Trophoblast cell (in vitro differentiated cells and primary cell): Measurements from ENCODE around the gene DMBT1.

Experiments
- DNase-seq, 2 donors: peaks; one replicate each; pipeline ENCODE4 v3.0.0-alpha.2; 2016
- H2AFZ ChIP-seq: 2 replicates; pipeline ENCODE4 v1.6.1; 2013; ENCODE audit warnings: low read length, moderate library complexity, mild to moderate bottlenecking; ENCODE audit not compliant: insufficient read depth, poor library complexity
- H2AK5ac ChIP-seq: 2 replicates; pipeline ENCODE4 v1.6.1; 2013; ENCODE audit warnings: mild to moderate bottlenecking, low read length
- H2BK120ac ChIP-seq: 2 replicates; pipeline ENCODE4 v1.6.1; 2013; ENCODE audit warnings: low read length, mild to moderate bottlenecking, moderate library complexity; ENCODE audit not compliant: insufficient read depth, poor library complexity
- H2BK12ac ChIP-seq: 2 replicates; pipeline ENCODE4 v1.6.1; 2013; ENCODE audit warnings: mild to moderate bottlenecking, low read length, moderate library complexity
- H2BK5ac ChIP-seq: 2 replicates; pipeline ENCODE4 v1.6.1; 2013; ENCODE audit warnings: low read length, low read depth, moderate library complexity, mild to moderate bottlenecking; ENCODE audit not compliant: poor library complexity
- H3K14ac ChIP-seq: 2 replicates; pipeline ENCODE4 v1.6.1; 2013; ENCODE audit warnings: mild to moderate bottlenecking, low read length
- H3K18ac ChIP-seq: 2 replicates; pipeline ENCODE4 v1.6.1; 2013; ENCODE audit warnings: mild to moderate bottlenecking, low read length
- H3K23ac ChIP-seq: 2 replicates; pipeline ENCODE4 v1.6.1; 2013; ENCODE audit warnings: low read length
- H3K27ac ChIP-seq: 2 replicates; pipeline ENCODE4 v1.5.1; 2013; ENCODE audit warnings: low read depth, mild to moderate bottlenecking, inconsistent platforms, low read length, moderate library complexity
- H3K27me3 ChIP-seq: 2 replicates; pipeline ENCODE4 v1.6.1; 2013; ENCODE audit warnings: inconsistent platforms, mild to moderate bottlenecking, low read length, moderate library complexity; ENCODE audit not compliant: insufficient read depth
- H3K36me3 ChIP-seq, 2 experiments: 1 replicate in 1 of 2; 2 replicates in 1 of 2; pipeline ENCODE4 v1.6.1; 2013; ENCODE audit warnings: low read length in 2 of 2, mild to moderate bottlenecking in 2 of 2, moderate library complexity in 1 of 2; ENCODE audit not compliant: insufficient read depth in 2 of 2, control insufficient read depth in 1 of 2
- H3K4ac ChIP-seq: 2 replicates; pipeline ENCODE4 v1.6.1; 2013; ENCODE audit warnings: low read depth, mild to moderate bottlenecking, low read length, moderate library complexity
- H3K4me1 ChIP-seq, 2 experiments: 1 replicate in 1 of 2; 2 replicates in 1 of 2; pipeline ENCODE4 v1.6.1; 2013; ENCODE audit warnings: low read length in 2 of 2, mild to moderate bottlenecking in 2 of 2, moderate library complexity in 1 of 2; ENCODE audit not compliant: insufficient read depth in 2 of 2, control insufficient read depth in 1 of 2
- H3K4me2 ChIP-seq: 2 replicates; pipeline ENCODE4 v1.6.1; 2013; ENCODE audit warnings: inconsistent platforms, mild to moderate bottlenecking, low read length, moderate library complexity
- H3K4me3 ChIP-seq: 2 replicates; pipeline ENCODE4 v1.5.1; 2013; ENCODE audit warnings: mild to moderate bottlenecking, low read depth, low read length, inconsistent platforms
- H3K79me1 ChIP-seq: one replicate; pipeline ENCODE4 v1.6.1; 2013; ENCODE audit warnings: low read length
- H3K79me2 ChIP-seq: 2 replicates; pipeline ENCODE4 v1.6.1; 2013; ENCODE audit warnings: low read length, mild to moderate bottlenecking; ENCODE audit not compliant: control insufficient read depth, insufficient read depth, poor library complexity
- H3K9ac ChIP-seq: 2 replicates; pipeline ENCODE4 v1.6.1; 2013; ENCODE audit warnings: mild to moderate bottlenecking, low read length
- H3K9me3 ChIP-seq: 2 replicates; pipeline ENCODE4 v1.6.1; 2013; ENCODE audit warnings: low read depth, mild to moderate bottlenecking, control low read depth, inconsistent platforms, low read length; ENCODE audit not compliant: insufficient read depth
- H4K12ac ChIP-seq: 2 replicates; pipeline ENCODE4 v1.6.1; 2013; ENCODE audit warnings: low read depth, mild to moderate bottlenecking, low read length, moderate library complexity
- H4K8ac ChIP-seq: 2 replicates; pipeline ENCODE4 v1.6.1; 2013; ENCODE audit warnings: low read depth, mild to moderate bottlenecking, low read length, moderate library complexity
- H4K91ac ChIP-seq: one replicate; pipeline ENCODE4 v1.6.1; 2013; ENCODE audit warnings: low read depth, mild to moderate bottlenecking, low read length, moderate library complexity
- WGBS: extraction: QIAGEN DNeasy Blood & Tissue Kit; methylation state at CpG from one replicate; pipeline ENCODE4 v1.1.7; 2013; ENCODE audit warnings: missing lambda C conversion rate; ENCODE audit not compliant: insufficient read length, insufficient coverage; ENCODE audit errors: extremely low coverage; 5-methylcytosine and 5-hydroxymethylcytosine counted together

DMBT1 gene

DNA sequence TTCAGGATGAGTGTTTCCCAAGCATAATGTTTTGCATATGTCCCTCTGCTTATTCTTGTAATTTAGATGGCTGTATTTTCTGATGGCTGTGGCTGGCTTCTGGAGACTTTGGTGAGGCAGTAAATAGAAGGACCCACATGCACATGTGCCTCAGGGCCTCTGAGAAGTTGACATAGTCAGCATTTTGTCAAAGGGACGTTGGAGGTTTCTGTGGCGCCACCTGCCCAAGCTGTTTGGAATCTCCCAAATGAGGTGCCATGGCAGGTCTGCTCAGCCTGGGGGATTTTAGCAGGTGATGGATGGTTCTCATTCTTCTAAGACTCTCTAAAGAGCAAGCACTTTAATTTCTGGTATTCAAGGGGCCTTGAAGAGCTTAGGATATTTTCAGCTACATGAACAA is 109.3 kb downstream of the DMBT1 start:
- H3K27ac ChIP-seq, result no peak overlapping the region
- H3K36me3 ChIP-seq, result no peaks in the 10 kb centered on the region
- DNase-seq, result peak in 1 of 2 donors; percentile 26
- no peaks in the 10 kb centered on the region for H3K79me1 ChIP-seq
- H2BK120ac ChIP-seq, result no peak overlapping the region
- H3K23ac ChIP-seq, result no peak overlapping the region
- no peak overlapping the region for H3K4me3 ChIP-seq
- no peak overlapping the region for H3K9ac ChIP-seq
- no peak overlapping the region for H2BK12ac ChIP-seq
- H3K4me1 ChIP-seq, result no peaks in the 10 kb centered on the region
- H3K9me3 ChIP-seq, result peaks cover 4% of the 10 kb centered on the region
- H3K14ac ChIP-seq, result no peak overlapping the region
- H4K12ac ChIP-seq, result no peak overlapping the region
- H3K27me3 ChIP-seq, result no peaks in the 10 kb centered on the region
- H3K4ac ChIP-seq, result no peak overlapping the region
- H3K4me2 ChIP-seq, result no peak overlapping the region
- no peak overlapping the region for H2AK5ac ChIP-seq
- no peak overlapping the region for H4K8ac ChIP-seq
- H4K91ac ChIP-seq, result no peak overlapping the region
- no CpG with 5 or more reads among the region's 2 CpGs for WGBS
- H3K79me2 ChIP-seq, result no peaks in the 10 kb centered on the region
- no peak overlapping the region for H3K18ac ChIP-seq
- no peak overlapping the region for H2AFZ ChIP-seq
- no peak overlapping the region for H2BK5ac ChIP-seq

DNA sequence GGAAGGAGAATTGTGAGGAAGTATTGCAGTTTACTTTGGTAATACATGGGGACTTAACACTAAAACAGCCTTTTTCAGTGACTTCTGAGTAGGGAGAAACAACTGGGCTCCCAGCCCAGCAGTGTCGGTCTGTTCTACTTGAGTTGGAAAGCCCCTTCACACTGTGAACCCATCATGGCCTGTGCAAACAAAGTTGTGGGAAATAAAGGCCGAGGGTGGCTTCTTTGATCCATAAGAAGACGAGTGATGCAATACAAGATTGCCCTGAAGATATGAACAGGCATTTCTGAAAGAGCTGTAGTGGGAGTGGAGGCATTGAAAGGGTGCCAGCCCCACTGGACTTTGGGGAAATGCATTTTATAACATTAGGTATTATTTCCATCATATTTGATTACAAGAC is 110.8 kb downstream of the DMBT1 start:
- no peak overlapping the region for H4K91ac ChIP-seq
- H3K14ac ChIP-seq, result no peak overlapping the region
- H3K4ac ChIP-seq, result no peak overlapping the region
- no peaks in the 10 kb centered on the region for H3K4me1 ChIP-seq
- no peak overlapping the region for H4K8ac ChIP-seq
- WGBS, result no CpG with 5 or more reads among the region's 3 CpGs
- H3K36me3 ChIP-seq, result no peaks in the 10 kb centered on the region
- H3K27ac ChIP-seq, result no peak overlapping the region
- no peak overlapping the region for H2BK12ac ChIP-seq
- peaks cover 4% of the 10 kb centered on the region for H3K9me3 ChIP-seq
- H3K4me3 ChIP-seq, result no peak overlapping the region
- H2AK5ac ChIP-seq, result no peak overlapping the region
- no peak overlapping the region for H2AFZ ChIP-seq
- no peak overlapping the region for H3K4me2 ChIP-seq
- no peaks in the 10 kb centered on the region for H3K79me2 ChIP-seq
- H3K27me3 ChIP-seq, result no peaks in the 10 kb centered on the region
- no peak overlapping the region for H2BK5ac ChIP-seq
- H3K18ac ChIP-seq, result no peak overlapping the region
- H3K9ac ChIP-seq, result no peak overlapping the region
- DNase-seq, result no peak
- no peak overlapping the region for H3K23ac ChIP-seq
- H2BK120ac ChIP-seq, result no peak overlapping the region
- H4K12ac ChIP-seq, result no peak overlapping the region
- H3K79me1 ChIP-seq, result no peaks in the 10 kb centered on the region

DNA sequence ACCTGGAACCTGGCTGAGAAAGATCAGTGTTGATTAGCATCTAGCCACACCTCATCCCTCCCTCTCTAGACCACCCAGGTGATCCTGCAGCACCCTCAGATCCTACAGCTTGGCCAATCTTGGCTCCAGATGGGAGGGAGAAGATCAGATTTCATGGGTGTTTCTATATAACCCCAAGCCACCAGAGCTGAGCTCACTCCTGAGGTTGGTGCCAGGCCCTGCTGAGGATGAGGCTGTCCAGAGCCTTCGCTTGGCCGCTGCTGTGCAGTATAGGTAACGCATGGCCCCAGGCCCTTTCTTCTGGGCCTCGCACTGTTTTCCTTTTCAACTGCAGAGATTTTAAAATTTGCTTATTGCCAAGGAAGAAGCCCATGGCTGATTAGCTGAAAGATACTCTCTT is 112.1 kb downstream of the DMBT1 start:
- Histone ChIP-seq H3K14ac (no peak overlapping the region), H3K36me3 (no peaks in the 10 kb centered on the region), H2BK12ac (no peak overlapping the region), H3K27ac (no peak overlapping the region), H3K23ac (no peak overlapping the region), H4K91ac (no peak overlapping the region), H3K79me2 (no peaks in the 10 kb centered on the region), H3K27me3 (no peaks in the 10 kb centered on the region), H3K18ac (no peak overlapping the region), H2AFZ (no peak overlapping the region), H4K12ac (no peak overlapping the region), H3K4me3 (no peak overlapping the region), H2BK5ac (no peak overlapping the region), H3K9me3 (peaks cover 4% of the 10 kb centered on the region), H2BK120ac (no peak overlapping the region), H3K4me1 (no peaks in the 10 kb centered on the region), H3K4me2 (no peak overlapping the region), H3K4ac (no peak overlapping the region), H2AK5ac (no peak overlapping the region), H3K9ac (no peak overlapping the region), H4K8ac (no peak overlapping the region), H3K79me1 (no peaks in the 10 kb centered on the region)
- no peak for DNase-seq
- WGBS, result no CpG with 5 or more reads among the region's 4 CpGs

DNA sequence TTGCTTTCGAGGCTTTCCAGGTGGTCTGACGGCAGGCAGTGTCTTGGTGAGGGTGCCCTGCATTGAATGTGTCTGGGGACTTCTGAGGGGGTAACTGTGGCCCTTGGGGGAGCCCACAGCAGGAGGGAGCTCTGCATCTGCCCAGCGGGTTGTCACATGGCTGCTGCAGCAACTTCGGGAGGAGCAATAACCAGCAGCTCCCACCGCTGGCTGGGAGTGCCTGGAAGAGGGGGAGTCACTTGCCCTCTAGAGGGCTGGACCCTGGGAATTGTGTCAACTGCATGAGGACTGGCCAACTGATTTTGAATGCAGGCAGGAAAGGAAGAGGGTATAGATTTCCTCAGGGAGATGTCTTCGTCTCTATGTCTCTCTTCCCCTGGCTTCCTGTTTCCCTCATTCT is 112.7 kb downstream of the DMBT1 start:
- Histone ChIP-seq H3K27ac (no peak overlapping the region), H4K91ac (no peak overlapping the region), H3K14ac (no peak overlapping the region), H2BK120ac (no peak overlapping the region), H3K4me2 (no peak overlapping the region), H2AK5ac (no peak overlapping the region), H4K12ac (no peak overlapping the region), H3K27me3 (no peaks in the 10 kb centered on the region), H4K8ac (no peak overlapping the region), H3K9me3 (peaks cover 7% of the 10 kb centered on the region), H2BK5ac (no peak overlapping the region), H2AFZ (no peak overlapping the region), H3K4me3 (no peak overlapping the region), H2BK12ac (no peak overlapping the region), H3K18ac (no peak overlapping the region), H3K79me2 (no peaks in the 10 kb centered on the region), H3K36me3 (no peaks in the 10 kb centered on the region), H3K23ac (no peak overlapping the region), H3K79me1 (no peaks in the 10 kb centered on the region), H3K4ac (no peak overlapping the region), H3K9ac (no peak overlapping the region), H3K4me1 (no peaks in the 10 kb centered on the region)
- DNase-seq, result no peak
- no CpG with 5 or more reads among the region's 6 CpGs for WGBS
